ENCODE measurements around the gene CCDC87.

CCDC87 gene

GRCh38 chr11:66631883-66632282 lies 39.0 kb upstream of the CCDC87 start:
- Histone ChIP-seq H3K9ac (no peak overlapping the region), H4K20me1 (ENCODE audit: insufficient read depth) (0 out of 2 replicates have a peak, but pooled peaks cover 9% of the 10 kb centered on the region), H3K79me2 (ENCODE audit: insufficient read depth, low read depth) (peaks cover 99% of the 10 kb centered on the region), H3K4me1 (ENCODE audit: low read depth, poor library complexity, severe bottlenecking) (peaks cover 10% of the 10 kb centered on the region), H2AFZ (ENCODE audit: low read depth) (no peak overlapping the region), H3K4me2 (no peak overlapping the region), H3K36me3 (ENCODE audit: insufficient read depth) (peaks cover 12% of the 10 kb centered on the region; the same call in 1 of the 2 replicates), H3K27ac (no peak overlapping the region), H3K27me3 (ENCODE audit: insufficient read depth, low read depth) (no peaks in the 10 kb centered on the region), H3K4me3 (IDR thresholded peaks at IDR 0.05; ENCODE audit: insufficient read depth, low read depth, low read length) (no peak overlapping the region)
- TF ChIP-seq, protein P1, sequence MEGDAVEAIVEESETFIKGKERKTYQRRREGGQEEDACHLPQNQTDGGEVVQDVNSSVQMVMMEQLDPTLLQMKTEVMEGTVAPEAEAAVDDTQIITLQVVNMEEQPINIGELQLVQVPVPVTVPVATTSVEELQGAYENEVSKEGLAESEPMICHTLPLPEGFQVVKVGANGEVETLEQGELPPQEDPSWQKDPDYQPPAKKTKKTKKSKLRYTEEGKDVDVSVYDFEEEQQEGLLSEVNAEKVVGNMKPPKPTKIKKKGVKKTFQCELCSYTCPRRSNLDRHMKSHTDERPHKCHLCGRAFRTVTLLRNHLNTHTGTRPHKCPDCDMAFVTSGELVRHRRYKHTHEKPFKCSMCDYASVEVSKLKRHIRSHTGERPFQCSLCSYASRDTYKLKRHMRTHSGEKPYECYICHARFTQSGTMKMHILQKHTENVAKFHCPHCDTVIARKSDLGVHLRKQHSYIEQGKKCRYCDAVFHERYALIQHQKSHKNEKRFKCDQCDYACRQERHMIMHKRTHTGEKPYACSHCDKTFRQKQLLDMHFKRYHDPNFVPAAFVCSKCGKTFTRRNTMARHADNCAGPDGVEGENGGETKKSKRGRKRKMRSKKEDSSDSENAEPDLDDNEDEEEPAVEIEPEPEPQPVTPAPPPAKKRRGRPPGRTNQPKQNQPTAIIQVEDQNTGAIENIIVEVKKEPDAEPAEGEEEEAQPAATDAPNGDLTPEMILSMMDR (conservative IDR thresholded peaks at IDR 0.05; ENCODE audit: low read depth, low read length): no peak

DNA sequence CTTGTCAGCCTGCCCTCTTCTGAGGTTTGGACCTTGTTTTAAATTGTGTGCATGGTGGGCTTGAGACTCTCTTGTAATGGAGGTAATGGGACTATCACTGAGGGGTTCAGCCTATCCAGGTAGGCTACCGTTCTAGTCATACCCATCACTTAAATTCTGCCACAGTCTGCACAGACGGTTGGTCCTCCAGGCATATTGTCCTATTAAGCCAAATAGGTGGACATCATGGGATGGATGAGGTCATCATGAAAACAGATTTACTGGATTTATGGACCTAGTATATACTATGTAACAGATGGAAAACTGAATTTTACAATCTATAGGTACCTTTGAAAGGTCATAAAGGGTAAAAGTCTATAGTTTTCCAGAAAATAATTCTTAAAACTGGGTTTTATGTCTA lies 36.5 kb upstream of the CCDC87 start:
- no peak overlapping the region for H3K4me2 ChIP-seq
- no peak overlapping the region for H3K9ac ChIP-seq
- peaks cover 99% of the 10 kb centered on the region for H3K79me2 ChIP-seq (ENCODE audit: insufficient read depth, low read depth)
- no peaks in the 10 kb centered on the region for H3K27me3 ChIP-seq (ENCODE audit: insufficient read depth, low read depth)
- H3K4me3 ChIP-seq (IDR thresholded peaks at IDR 0.05; ENCODE audit: insufficient read depth, low read depth, low read length): no peak overlapping the region
- H4K20me1 ChIP-seq (ENCODE audit: insufficient read depth): peaks cover 29% of the 10 kb centered on the region
- no peak overlapping the region for H2AFZ ChIP-seq (ENCODE audit: low read depth)
- H3K27ac ChIP-seq: no peak overlapping the region
- peaks cover 10% of the 10 kb centered on the region for H3K4me1 ChIP-seq (ENCODE audit: low read depth, poor library complexity, severe bottlenecking)
- H3K36me3 ChIP-seq (ENCODE audit: insufficient read depth): peaks cover 19% of the 10 kb centered on the region; the same call in 1 of the 2 replicates
- TF ChIP-seq, protein P1 (conservative IDR thresholded peaks at IDR 0.05; ENCODE audit: low read depth, low read length): no peak

DNA sequence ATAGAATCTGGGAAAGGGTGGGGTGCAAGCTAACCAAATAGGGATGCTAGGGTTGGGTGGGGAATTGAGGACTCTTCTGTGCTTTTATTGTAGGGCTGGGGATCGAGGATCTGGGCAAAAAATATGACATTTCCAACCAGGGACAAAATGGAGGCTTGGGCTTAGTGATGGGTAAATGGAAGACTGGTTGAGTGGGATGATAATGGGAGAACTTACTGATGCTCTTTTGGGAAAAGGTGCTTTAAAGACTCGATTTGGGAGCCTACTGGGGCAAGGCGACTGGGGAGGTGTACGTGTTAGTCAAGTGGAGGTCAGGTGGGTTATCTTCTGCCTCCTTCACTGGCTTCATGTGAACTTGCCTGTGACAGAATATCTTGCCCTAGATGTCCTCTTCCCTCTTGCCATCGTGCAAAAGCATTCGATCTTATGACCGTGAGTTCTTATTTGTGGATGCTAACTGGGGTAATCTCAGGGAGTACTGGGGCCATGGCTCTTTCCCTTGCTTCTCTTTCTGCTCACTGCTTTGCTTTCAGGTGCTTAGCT lies 35.3 kb upstream of the CCDC87 start:
- H3K79me2 ChIP-seq (ENCODE audit: insufficient read depth, low read depth): peaks cover 100% of the 10 kb centered on the region
- H3K4me1 ChIP-seq (ENCODE audit: low read depth, poor library complexity, severe bottlenecking): peaks cover 10% of the 10 kb centered on the region
- H3K27ac ChIP-seq: no peak overlapping the region
- no peak overlapping the region for H3K4me3 ChIP-seq (IDR thresholded peaks at IDR 0.05; ENCODE audit: insufficient read depth, low read depth, low read length)
- TF ChIP-seq, protein P1 (conservative IDR thresholded peaks at IDR 0.05; ENCODE audit: low read depth, low read length): no peak
- no peak overlapping the region for H3K9ac ChIP-seq
- H3K36me3 ChIP-seq (ENCODE audit: insufficient read depth): peaks cover 27% of the 10 kb centered on the region; the same call in 1 of the 2 replicates
- H4K20me1 ChIP-seq (ENCODE audit: insufficient read depth): peaks cover 41% of the 10 kb centered on the region
- no peak overlapping the region for H2AFZ ChIP-seq (ENCODE audit: low read depth)
- no peaks in the 10 kb centered on the region for H3K27me3 ChIP-seq (ENCODE audit: insufficient read depth, low read depth)
- no peak overlapping the region for H3K4me2 ChIP-seq

DNA sequence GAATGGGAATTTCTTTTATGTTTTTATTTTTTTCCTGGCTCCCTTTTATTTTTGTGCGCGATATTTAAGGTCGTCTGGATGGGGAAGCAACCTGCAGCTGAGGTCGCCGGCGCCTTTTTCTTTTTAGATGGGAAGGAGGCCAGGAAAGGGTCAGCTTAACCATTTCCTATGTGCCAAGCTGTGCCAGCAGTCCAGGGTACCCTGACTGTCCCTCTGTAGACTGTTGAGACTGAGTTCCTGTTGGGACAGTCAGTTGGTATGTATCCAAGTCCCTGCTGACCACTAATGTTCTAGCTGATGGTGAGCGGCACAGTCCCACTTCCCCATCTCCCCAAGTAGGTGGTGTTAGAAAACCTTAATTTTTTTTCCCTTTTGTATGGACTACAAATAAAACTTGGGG lies 34.1 kb upstream of the CCDC87 start:
- no peak overlapping the region for H3K27ac ChIP-seq
- H3K4me1 ChIP-seq (ENCODE audit: low read depth, poor library complexity, severe bottlenecking): no peaks in the 10 kb centered on the region

More for the DNA sequence above, 34.1 kb upstream of the CCDC87 start:
- H2AFZ ChIP-seq (ENCODE audit: low read depth): no peak overlapping the region
- no peak overlapping the region for H3K9ac ChIP-seq
- H3K79me2 ChIP-seq (ENCODE audit: insufficient read depth, low read depth): peaks cover 100% of the 10 kb centered on the region
- no peak overlapping the region for H3K4me3 ChIP-seq (IDR thresholded peaks at IDR 0.05; ENCODE audit: insufficient read depth, low read depth, low read length)
- H3K27me3 ChIP-seq (ENCODE audit: insufficient read depth, low read depth): no peaks in the 10 kb centered on the region
- peaks cover 53% of the 10 kb centered on the region for H4K20me1 ChIP-seq (ENCODE audit: insufficient read depth)
- peaks cover 27% of the 10 kb centered on the region; the same call in 1 of the 2 replicates for H3K36me3 ChIP-seq (ENCODE audit: insufficient read depth)
- no peak overlapping the region for H3K4me2 ChIP-seq
- TF ChIP-seq, protein P1 (conservative IDR thresholded peaks at IDR 0.05; ENCODE audit: low read depth, low read length): no peak
